Gastrocnemius medialis (tissue), 4 donors: ENCODE measurements around the gene SGSM2.

Source experiments
- CTCF ChIP-seq, 5 experiments: fragments of 450-650 bp in 3 of 5; fragments of 200-600 bp in 2 of 5; sonication (generic) in 2 of 5; IDR thresholded peaks in 4 of 5; conservative IDR thresholded peaks in 1 of 5; 1 replicate in 4 of 5; 2 replicates in 1 of 5; pipeline ENCODE4 v1.5.1; 2016 to 2019; ENCODE audit warnings: antibody characterized with exemption in 5 of 5, mild to moderate bottlenecking in 3 of 5, moderate library complexity in 3 of 5
- POLR2A ChIP-seq, 2 donors: fragments of 450-650 bp; IDR thresholded peaks; one replicate each; pipeline ENCODE4 v1.6.1; 2017; ENCODE audit warnings: antibody characterized with exemption in 2 of 2, mild to moderate bottlenecking in 2 of 2, moderate library complexity in 2 of 2

- TF ChIP-seq CTCF (IDR thresholded peaks at IDR 0.05 in 4 of 5, conservative IDR thresholded peaks at IDR 0.05 in 1 of 5) (no peak), POLR2A (IDR thresholded peaks at IDR 0.05) (no peak)
Observed at GRCh38 chr17:2362016-2362415, 24.7 kb downstream of the SGSM2 start.
